IPS-NIHi7 (cell line): ENCODE results near the gene METRN.
A peak's percentile ranks its signal among the peaks of the same experiment; 100 is the strongest.

Experiments
- DNase-seq: peaks from one replicate; pipeline ENCODE4 v3.0.0; 2012; ENCODE audit warnings: mixed read lengths; ENCODE audit errors: extremely low spot score

METRN gene

GRCh38 chr16:723695-724094, 8.8 kb downstream of the METRN start:
- no peak for DNase-seq

- DNase-seq: no peak
Observed at GRCh38 chr16:724188-725040, 9.5 kb downstream of the METRN start.

GRCh38 chr16:725041-725376, 10.1 kb downstream of the METRN start:
- DNase-seq: no peak

- no peak for DNase-seq
Observed at GRCh38 chr16:725463-726187, 10.7 kb downstream of the METRN start.

- no peak for DNase-seq
Observed at GRCh38 chr16:726188-726437, 11.2 kb downstream of the METRN start.

GRCh38 chr16:726438-727290, 11.7 kb downstream of the METRN start, which contains the start of the genes CCDC78 and HAGHL:
Gene CCDC78 (minus strand): TSS chr16:726443. CDS start chr16:726367, 76 bp downstream.
Gene HAGHL (plus strand): TSS chr16:727106. CDS start chr16:727510, 404 bp downstream.
- DNase-seq: peak; percentile 79

GRCh38 chr16:727291-727977, 12.5 kb downstream of the METRN start:
- no peak for DNase-seq

- peak; percentile 75 for DNase-seq
Observed at GRCh38 chr16:728131-728889, 13.4 kb downstream of the METRN start.

GRCh38 chr16:728890-729744, 14.2 kb downstream of the METRN start:
- no peak for DNase-seq

- DNase-seq: no peak
Observed at GRCh38 chr16:729768-730665, 15.1 kb downstream of the METRN start.

GRCh38 chr16:730666-731509, 16.0 kb downstream of the METRN start:
- no peak for DNase-seq

GRCh38 chr16:732332-732731, 17.4 kb downstream of the METRN start:
- no peak for DNase-seq

GRCh38 chr16:732936-733335, 18.0 kb downstream of the METRN start:
- DNase-seq: no peak

- peak; percentile 66 for DNase-seq
Observed at GRCh38 chr16:733382-734207, 18.7 kb downstream of the METRN start.

- no peak for DNase-seq
Observed at GRCh38 chr16:734208-734980, 19.5 kb downstream of the METRN start.
